MCF 10A (cell line): Measurements from ENCODE around the gene ECT2L. TPM values are rescaled to one million over a fixed set of nuclear protein-coding genes. Genes with fewer than 3 reads are reported as not detected.

Source experiments
- BruUV-seq: library from RNA; stranded (reverse); fragments of 400-500 nt; replicated peaks from 2 replicates; lab custom pipeline; 2021; lab: Mats Ljungman, UMichigan
- CTCF ChIA-PET: fragments of 300-600 bp; sonication (Branson Sonifier 250); formaldehyde crosslinking; extraction: SDS; loops from one replicate; lab custom pipeline; 2021; ENCODE audit warnings: antibody characterized with exemption, inconsistent platforms; lab: Yijun Ruan, JAX
- POLR2A ChIA-PET: fragments of 300-600, 350-650 bp; sonication (Branson Sonifier 250); formaldehyde crosslinking; extraction: SDS; loops from one replicate; lab custom pipeline; 2020; ENCODE audit warnings: antibody characterized with exemption, inconsistent platforms; lab: Yijun Ruan, JAX
- DNase-seq: peaks from one replicate; pipeline ENCODE4 v3.0.0-alpha.2; 2018; ENCODE audit not compliant: unreplicated experiment
- H3K27ac Mint-ChIP-seq: one replicate; pipeline ENCODE4 v1.8.0; 2022; ENCODE audit warnings: mild to moderate bottlenecking, low read depth, mixed read lengths; ENCODE audit not compliant: unreplicated experiment
- H3K27me3 Mint-ChIP-seq: one replicate; pipeline ENCODE4 v1.8.0; 2022; ENCODE audit warnings: mixed read lengths; ENCODE audit not compliant: insufficient read depth, unreplicated experiment
- H3K36me3 Mint-ChIP-seq: one replicate; pipeline ENCODE4 v1.8.0; 2022; ENCODE audit warnings: mild to moderate bottlenecking, moderate library complexity, mixed read lengths; ENCODE audit not compliant: insufficient read depth, unreplicated experiment
- H3K4me1 Mint-ChIP-seq: one replicate; pipeline ENCODE4 v1.8.0; 2022; ENCODE audit warnings: mixed read lengths; ENCODE audit not compliant: insufficient read depth, unreplicated experiment
- H3K4me3 Mint-ChIP-seq: one replicate; pipeline ENCODE4 v1.8.0; 2022; ENCODE audit warnings: mild to moderate bottlenecking, moderate library complexity, mixed read lengths; ENCODE audit not compliant: unreplicated experiment
- H3K9me3 Mint-ChIP-seq: one replicate; pipeline ENCODE4 v1.8.0; 2022; ENCODE audit warnings: mixed read lengths; ENCODE audit not compliant: unreplicated experiment
- CTCF ChIP-seq: fragments of 200-600 bp; IDR thresholded peaks from one replicate; pipeline ENCODE4 v1.8.0; 2022; ENCODE audit warnings: antibody characterized with exemption, mild to moderate bottlenecking; ENCODE audit not compliant: unreplicated experiment
- intact Hi-C: fragments of 100-400 bp; cut with micrococcal nuclease; formaldehyde crosslinking; loops from 2 replicates; pipeline ENCODE4 v1.14.1; 2022
- total RNA-seq: library from RNA; stranded (reverse); gene quantifications from 2 replicates; pipeline ENCODE4 v1.2.3, GENCODE V29; 2022

Gene ECT2L
- total RNA-seq, 1 experiment from 2014 or later, result not detected

- no TSS peak for BruUV-seq
- no peaks in the 10 kb centered on the region for H3K9me3 Mint-ChIP-seq
Observed at GRCh38 chr6:138868181-138868580, 72.3 kb downstream of the ECT2L start.

GRCh38 chr6:138869398-138869797 is 73.5 kb downstream of the ECT2L start:
- ChIA-PET CTCF (no interaction called here), POLR2A (interaction anchor here (0.6 to 1.1 kb wide), 2 partner anchors 10 to 1281 kb away, joined by 3 read pairs; no protein-coding TSS in a partner anchor)
- H3K27me3 Mint-ChIP-seq, result no peaks in the 10 kb centered on the region
- TF ChIP-seq CTCF, result no peak
- H3K4me3 Mint-ChIP-seq, result no peak overlapping the region
- intact Hi-C loops, result no loop called here
- no TSS peak for BruUV-seq
- no peak for DNase-seq
- no peak overlapping the region for H3K27ac Mint-ChIP-seq
- no peaks in the 10 kb centered on the region for H3K36me3 Mint-ChIP-seq
- H3K4me1 Mint-ChIP-seq, result no peaks in the 10 kb centered on the region
- H3K9me3 Mint-ChIP-seq, result no peaks in the 10 kb centered on the region

More at GRCh38 chr6:138868181-138868580, 72.3 kb downstream of the ECT2L start:
- ChIA-PET POLR2A (interaction anchor here (0.7 kb wide), 1 partner anchor 11 kb away, joined by 4 read pairs; no protein-coding TSS in a partner anchor), CTCF (no interaction called here)
- Mint-ChIP-seq H3K27ac (no peak overlapping the region), H3K4me3 (no peak overlapping the region), H3K36me3 (no peaks in the 10 kb centered on the region), H3K27me3 (no peaks in the 10 kb centered on the region), H3K4me1 (no peaks in the 10 kb centered on the region)
- no peak for TF ChIP-seq CTCF
- no peak for DNase-seq
- intact Hi-C loops, result no loop called here

- Mint-ChIP-seq H3K4me3 (no peak overlapping the region), H3K27me3 (no peaks in the 10 kb centered on the region), H3K36me3 (no peaks in the 10 kb centered on the region), H3K9me3 (no peaks in the 10 kb centered on the region), H3K27ac (no peak overlapping the region), H3K4me1 (no peaks in the 10 kb centered on the region)
- no peak for DNase-seq
- intact Hi-C loops, result no loop called here
- CTCF ChIA-PET, result no interaction called here
- POLR2A ChIA-PET, result interaction anchor here (0.7 kb wide), 2 partner anchors 10 to 763 kb away, joined by 3 read pairs; no protein-coding TSS in a partner anchor
- TF ChIP-seq CTCF, result no peak
- BruUV-seq, result no TSS peak
Observed at GRCh38 chr6:138873191-138873590, 77.3 kb downstream of the ECT2L start.

GRCh38 chr6:138882369-138883017 is 86.6 kb downstream of the ECT2L start:
- Mint-ChIP-seq H3K4me1 (no peaks in the 10 kb centered on the region), H3K4me3 (no peak overlapping the region), H3K27me3 (no peaks in the 10 kb centered on the region), H3K36me3 (no peaks in the 10 kb centered on the region), H3K9me3 (no peaks in the 10 kb centered on the region), H3K27ac (no peak overlapping the region)
- no peak for TF ChIP-seq CTCF
- CTCF ChIA-PET, result interaction anchor here (0.6 to 1.3 kb wide), 3 partner anchors 19 to 106 kb away, joined by 3 to 4 read pairs (median 4); partner anchors contain the start of gene REPS1
- no peak for DNase-seq
- no TSS peak for BruUV-seq
- intact Hi-C loops, result no loop called here
- POLR2A ChIA-PET, result interaction anchor here (0.6 kb wide), 2 partner anchors 9 to 1166 kb away, joined by 3 to 4 read pairs; no protein-coding TSS in a partner anchor
